Natural killer cell (primary cell): ENCODE results near the gene EEF1A2. TPM values are rescaled to one million over a fixed set of nuclear protein-coding genes. Genes with fewer than 3 reads are reported as not detected.

Source experiments
- ATAC-seq, 3 donors: fragments of 150-1000 bp in 2 of 3; fragments of 200-7000 bp in 1 of 3; cut with Tn5 transposase; 1 replicate in 1 of 3; 2 replicates in 2 of 3; pipeline ENCODE4 v1.10.0; 2021; ENCODE audit warnings: mild to moderate bottlenecking in 2 of 3, moderate library complexity in 2 of 3
- DNase-seq, 2 donors: peaks; one replicate each; pipeline versions ENCODE4 v3.0.0 to v3.0.0-alpha.2; 2013 to 2021; ENCODE audit warnings: mixed read lengths in 1 of 2
- H3K27ac ChIP-seq: one replicate; pipeline ENCODE4 v1.5.1; 2013; ENCODE audit warnings: mild to moderate bottlenecking, low read length
- H3K27me3 ChIP-seq: one replicate; pipeline ENCODE4 v1.6.1; 2013; ENCODE audit warnings: low read length; ENCODE audit not compliant: control insufficient read depth, insufficient read depth
- H3K36me3 ChIP-seq: one replicate; pipeline ENCODE4 v1.6.1; 2013; ENCODE audit warnings: low read length; ENCODE audit not compliant: control insufficient read depth, insufficient read depth
- H3K4me1 ChIP-seq: one replicate; pipeline ENCODE4 v1.6.1; 2013; ENCODE audit warnings: low read length; ENCODE audit not compliant: control insufficient read depth, insufficient read depth
- H3K4me3 ChIP-seq: one replicate; pipeline ENCODE4 v1.5.1; 2013; ENCODE audit warnings: low read length
- H3K9me3 ChIP-seq: one replicate; pipeline ENCODE4 v1.6.1; 2013; ENCODE audit warnings: low read length; ENCODE audit not compliant: control insufficient read depth, insufficient read depth
- H3K27ac Mint-ChIP-seq, 2 donors: one replicate each; pipeline ENCODE4 v1.8.0; 2022; ENCODE audit warnings: mild to moderate bottlenecking in 2 of 2, mixed read lengths in 2 of 2, moderate library complexity in 1 of 2
- H3K27me3 Mint-ChIP-seq, 2 donors: one replicate each; pipeline ENCODE4 v1.8.0; 2022; ENCODE audit warnings: low read depth in 2 of 2, mixed read lengths in 2 of 2
- H3K36me3 Mint-ChIP-seq: one replicate; pipeline ENCODE4 v1.8.0; 2022; ENCODE audit warnings: mixed read lengths
- H3K4me1 Mint-ChIP-seq, 2 donors: one replicate each; pipeline ENCODE4 v1.8.0; 2022; ENCODE audit warnings: mixed read lengths in 2 of 2
- H3K4me3 Mint-ChIP-seq: one replicate; pipeline ENCODE4 v1.8.0; 2022; ENCODE audit warnings: mild to moderate bottlenecking, moderate library complexity, mixed read lengths
- H3K9me3 Mint-ChIP-seq, 2 donors: one replicate each; pipeline ENCODE4 v1.8.0; 2022; ENCODE audit warnings: mixed read lengths in 2 of 2
- CTCF ChIP-seq: fragments of 200-600 bp; IDR thresholded peaks from one replicate; pipeline ENCODE4 v1.8.0; 2022; ENCODE audit warnings: antibody characterized with exemption
- WGBS: methylation state at CpG from one replicate; pipeline ENCODE4 v1.1.7; 2013; ENCODE audit warnings: missing lambda C conversion rate; ENCODE audit not compliant: insufficient coverage; 5-methylcytosine and 5-hydroxymethylcytosine counted together
- intact Hi-C: fragments of 100-400 bp; cut with micrococcal nuclease; formaldehyde crosslinking; loops from one replicate; pipeline ENCODE4 v1.14.2; 2022
- total RNA-seq, 4 donors: library from RNA; stranded (reverse); fragments of 120-200 nt in 1 of 4; gene quantifications; one replicate each; pipeline versions ENCODE4 v1.2.3 to v1.2.4, GENCODE V29; 2013 to 2022

Gene EEF1A2
- total RNA-seq, 3 donors from 2014 or later (not counting 1 experiment from before 2014, with no cell fraction given) = 0.14 to 0.86 (median 0.35) TPM

GRCh38 chr20:63486300-63486855 lies 12.5 kb downstream of the EEF1A2 start:
- Histone ChIP-seq H3K9me3 (no peaks in the 10 kb centered on the region), H3K27me3 (peaks cover 3% of the 10 kb centered on the region)

GRCh38 chr20:63484651-63485403 lies 14.1 kb downstream of the EEF1A2 start:
- DNase-seq = no peak
- H3K9me3 ChIP-seq = no peaks in the 10 kb centered on the region
- no peak for ATAC-seq
- H3K4me3 ChIP-seq = no peak overlapping the region
- Mint-ChIP-seq H3K27me3 (peaks cover 12 to 23% of the 10 kb centered on the region in 2 donors), H3K4me3 (no peak overlapping the region), H3K27ac (no peak overlapping the region), H3K9me3 (no peaks in the 10 kb centered on the region), H3K4me1 (no peaks in the 10 kb centered on the region), H3K36me3 (no peaks in the 10 kb centered on the region)
- H3K4me1 ChIP-seq = no peaks in the 10 kb centered on the region
- no peaks in the 10 kb centered on the region for H3K36me3 ChIP-seq
- H3K27me3 ChIP-seq = peaks cover 3% of the 10 kb centered on the region
- H3K27ac ChIP-seq = no peak overlapping the region
- no peak for TF ChIP-seq CTCF
- WGBS = 77% methylated on average over 18 of the region's 18 CpGs
- intact Hi-C loops = no loop called here

More at GRCh38 chr20:63486300-63486855, 12.5 kb downstream of the EEF1A2 start:
- ATAC-seq = no peak
- H3K4me1 ChIP-seq = no peaks in the 10 kb centered on the region
- Mint-ChIP-seq H3K27me3 (peaks cover 9 to 22% of the 10 kb centered on the region in 2 donors), H3K4me3 (no peak overlapping the region), H3K27ac (no peak overlapping the region), H3K36me3 (no peaks in the 10 kb centered on the region), H3K4me1 (no peaks in the 10 kb centered on the region), H3K9me3 (no peaks in the 10 kb centered on the region)
- no peak overlapping the region for H3K27ac ChIP-seq
- intact Hi-C loops = no loop called here
- no peaks in the 10 kb centered on the region for H3K36me3 ChIP-seq
- WGBS = 92% methylated on average over 17 of the region's 17 CpGs
- H3K4me3 ChIP-seq = no peak overlapping the region
- no peak for DNase-seq
- no peak for TF ChIP-seq CTCF

GRCh38 chr20:63484236-63484635 lies 14.6 kb downstream of the EEF1A2 start:
- Histone ChIP-seq H3K4me1 (no peaks in the 10 kb centered on the region), H3K9me3 (no peaks in the 10 kb centered on the region), H3K36me3 (no peaks in the 10 kb centered on the region), H3K27me3 (peaks cover 3% of the 10 kb centered on the region), H3K27ac (no peak overlapping the region), H3K4me3 (no peak overlapping the region)
- 49% methylated on average over 17 of the region's 17 CpGs for whole genome bisulfite sequencing
- intact Hi-C loops = no loop called here
- Mint-ChIP-seq H3K4me1 (no peaks in the 10 kb centered on the region), H3K9me3 (no peaks in the 10 kb centered on the region), H3K4me3 (no peak overlapping the region), H3K36me3 (no peaks in the 10 kb centered on the region), H3K27ac (no peak overlapping the region), H3K27me3 (peaks cover 12 to 23% of the 10 kb centered on the region in 2 donors)
- ATAC-seq (no peak), DNase-seq (no peak)
- TF ChIP-seq CTCF = no peak
